Measurements from ENCODE around the gene DPP9.
A peak's percentile ranks its signal among the peaks of the same experiment; 100 is the strongest.

Gene DPP9

DNA sequence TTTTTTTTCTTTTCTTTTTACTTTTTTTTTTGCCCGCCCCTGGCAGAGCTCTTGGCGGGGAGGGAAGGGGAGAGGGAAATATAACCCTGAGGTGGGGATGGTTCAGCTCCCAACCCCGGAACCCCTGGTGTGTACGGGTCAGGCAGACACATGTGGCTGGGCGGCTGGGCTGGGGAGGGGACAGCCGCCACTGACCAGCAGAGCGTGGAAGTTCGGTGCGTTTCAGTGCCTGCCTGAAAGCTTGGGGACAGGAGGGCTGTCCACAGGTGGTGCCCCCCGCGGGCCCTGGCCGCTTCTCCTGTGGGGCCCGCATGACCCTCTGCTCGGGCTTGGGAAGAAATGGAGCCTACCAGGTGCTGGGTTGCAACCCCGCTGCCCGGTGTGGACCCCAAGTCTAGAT lies 48.3 kb downstream of the DPP9 start:
- no peak for TF ChIP-seq CTCF (IDR thresholded peaks at IDR 0.05; ENCODE audit: control insufficient read depth, insufficient read depth, low read depth, low read length, missing control alignments)
- no peak for DNase-seq (ENCODE audit: low read depth)
- no peak overlapping the region for H3K4me3 ChIP-seq (ENCODE audit: control insufficient read depth, low read depth, low read length)

GRCh38 chr19:4673726-4674125 lies 49.9 kb downstream of the DPP9 start:
- no peak for TF ChIP-seq CTCF (IDR thresholded peaks at IDR 0.05; ENCODE audit: control insufficient read depth, insufficient read depth, low read depth, low read length, missing control alignments)
- no peak overlapping the region for H3K4me3 ChIP-seq (ENCODE audit: control insufficient read depth, low read depth, low read length)
- DNase-seq (ENCODE audit: low read depth): no peak

DNA sequence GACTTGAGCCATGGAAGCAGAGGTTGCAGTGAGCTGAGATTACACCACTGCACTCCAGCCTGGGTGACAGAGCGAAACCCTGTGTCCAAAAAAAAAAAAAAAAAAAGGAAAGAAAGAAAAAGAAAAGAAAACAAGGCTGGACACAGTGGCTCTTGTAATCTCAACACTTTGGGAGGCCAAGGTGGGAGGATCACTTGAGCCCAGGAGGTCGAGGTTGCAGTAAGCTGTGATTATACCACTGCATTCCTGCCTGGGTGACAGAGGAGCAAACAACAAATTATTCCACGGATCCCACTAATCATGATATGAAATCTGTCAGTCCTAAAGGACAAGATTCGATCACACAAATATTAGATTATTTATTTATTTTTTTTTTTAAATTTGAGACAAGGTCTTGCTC lies 50.4 kb downstream of the DPP9 start:
- H3K4me3 ChIP-seq (ENCODE audit: control insufficient read depth, low read depth, low read length): no peak overlapping the region
- DNase-seq (ENCODE audit: low read depth): no peak
- TF ChIP-seq CTCF (IDR thresholded peaks at IDR 0.05; ENCODE audit: control insufficient read depth, insufficient read depth, low read depth, low read length, missing control alignments): no peak

GRCh38 chr19:4671185-4671851 lies 52.3 kb downstream of the DPP9 start:
- no peak overlapping the region for H3K4me3 ChIP-seq (ENCODE audit: control insufficient read depth, low read depth, low read length)
- DNase-seq (ENCODE audit: low read depth): no peak
- no peak for TF ChIP-seq CTCF (IDR thresholded peaks at IDR 0.05; ENCODE audit: control insufficient read depth, insufficient read depth, low read depth, low read length, missing control alignments)

DNA sequence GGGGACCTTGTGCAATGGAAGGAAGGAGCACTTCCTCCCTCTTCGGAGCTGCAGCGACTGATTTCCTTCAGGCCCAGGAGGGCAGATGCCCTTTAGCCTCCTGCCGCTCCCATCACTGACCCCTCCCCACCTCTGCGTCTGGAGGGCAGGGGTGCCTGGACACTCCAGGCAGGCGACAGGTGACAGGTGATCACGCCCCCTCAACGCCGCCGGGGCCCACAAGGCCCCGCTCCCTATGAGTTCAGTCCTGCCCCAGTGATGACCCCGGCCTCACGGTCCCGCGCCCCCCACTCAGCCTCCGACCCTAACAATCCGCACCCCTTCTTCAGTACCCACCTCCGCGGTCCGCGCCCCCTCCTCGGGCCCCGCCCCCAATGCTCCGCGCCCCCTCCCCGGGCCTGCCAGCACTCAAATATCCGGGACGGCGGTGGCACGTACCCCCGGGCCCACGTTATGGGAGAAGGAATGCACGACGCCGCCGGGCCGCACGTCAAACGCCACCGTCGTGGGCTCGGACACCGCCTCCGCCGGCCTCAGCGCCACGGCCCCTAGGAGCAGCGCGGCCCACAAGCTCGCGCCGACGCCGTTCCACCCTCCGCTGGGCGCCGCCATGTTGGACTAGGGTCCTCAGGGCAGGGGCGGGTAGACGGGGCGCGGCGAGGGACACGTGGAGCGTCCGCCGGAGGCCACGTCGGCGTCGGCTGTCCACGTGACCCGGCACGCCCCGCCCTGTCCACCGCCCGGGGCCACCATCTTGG lies 53.7 kb downstream of the DPP9 start, which contains the start of gene MYDGF:
Gene MYDGF, minus strand, starts transcription at position 620 of the 758 bp plus-strand sequence. Its CDS starts 8 bp downstream, at position 612.
- peak within 1 kb of the TSS; percentile 90 for H3K4me3 ChIP-seq (ENCODE audit: control insufficient read depth, low read depth, low read length)
- no peak for TF ChIP-seq CTCF (IDR thresholded peaks at IDR 0.05; ENCODE audit: control insufficient read depth, insufficient read depth, low read depth, low read length, missing control alignments)
- peak; percentile 44 for DNase-seq (ENCODE audit: low read depth)

- no peak for DNase-seq (ENCODE audit: low read depth)
Measured at GRCh38 chr19:4664642-4665041, 59.0 kb downstream of the DPP9 start.

More at GRCh38 chr19:4664642-4665041, 59.0 kb downstream of the DPP9 start:
- H3K4me3 ChIP-seq (ENCODE audit: control insufficient read depth, low read depth, low read length): no peak overlapping the region
- no peak for TF ChIP-seq CTCF (IDR thresholded peaks at IDR 0.05; ENCODE audit: control insufficient read depth, insufficient read depth, low read depth, low read length, missing control alignments)

All from AG09309 (cell line).